Measurements from ENCODE around the gene MYOCD.

Gene MYOCD

DNA sequence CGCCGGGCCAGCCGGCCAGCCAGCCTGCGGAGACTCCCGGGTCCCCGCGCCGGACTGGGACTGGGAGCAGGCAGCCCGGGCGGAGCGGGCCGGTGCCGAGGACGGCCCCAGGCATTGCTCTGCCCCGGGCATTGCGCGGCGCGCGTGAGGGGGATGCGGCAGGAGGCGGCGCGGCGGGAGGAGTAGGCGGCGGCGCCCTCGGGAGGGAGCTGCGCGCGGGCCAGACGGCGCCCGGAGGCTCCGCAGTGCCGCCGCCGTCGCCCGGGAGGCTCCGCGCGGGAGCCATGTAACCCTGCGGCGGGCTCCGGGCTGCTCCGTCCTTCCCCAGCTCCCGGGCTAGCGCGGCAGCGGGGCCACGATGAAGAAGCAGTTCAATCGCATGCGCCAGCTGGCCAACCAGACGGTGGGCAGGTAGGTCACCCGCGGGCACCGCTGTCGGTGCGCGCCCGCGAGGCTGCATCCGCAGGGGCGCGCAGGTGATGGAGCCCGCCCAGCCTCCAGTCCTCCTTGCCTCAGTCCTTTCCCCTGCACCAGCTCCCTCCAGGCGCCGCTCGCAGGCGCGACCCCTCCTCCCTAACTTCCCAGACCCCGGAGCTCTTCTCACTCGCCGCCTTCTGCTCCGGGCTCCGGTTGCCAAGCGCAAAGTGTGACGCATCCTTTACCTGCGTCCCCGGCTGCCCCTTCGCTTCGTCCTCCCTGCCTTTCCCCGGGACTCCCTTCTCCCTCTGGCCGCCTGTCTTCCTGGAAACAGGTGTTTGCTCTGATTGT is 124.0 kb downstream of the MYOCD start, which contains the start of gene ARHGAP44:
Gene ARHGAP44 (plus strand): TSS at position 18 of the 768 bp plus-strand sequence. CDS start 341 bp downstream, at position 359.
- no peaks in the 10 kb centered on the region for H3K27me3 ChIP-seq (ENCODE audit: control insufficient read depth, insufficient read depth, low read length)
- peaks cover 25% of the 10 kb centered on the region for H3K79me2 ChIP-seq
- peak within 1 kb of the TSS; percentile 74 for H3K4me2 ChIP-seq (ENCODE audit: low read length)
- no peaks in the 10 kb centered on the region for H3K36me3 ChIP-seq (ENCODE audit: control insufficient read depth, insufficient read depth, low read length)
- H3K9me3 ChIP-seq (ENCODE audit: control insufficient read depth, low read length): no peaks in the 10 kb centered on the region
- peak within 1 kb of the TSS; percentile 89 for H2AFZ ChIP-seq
- TF ChIP-seq, protein P1, sequence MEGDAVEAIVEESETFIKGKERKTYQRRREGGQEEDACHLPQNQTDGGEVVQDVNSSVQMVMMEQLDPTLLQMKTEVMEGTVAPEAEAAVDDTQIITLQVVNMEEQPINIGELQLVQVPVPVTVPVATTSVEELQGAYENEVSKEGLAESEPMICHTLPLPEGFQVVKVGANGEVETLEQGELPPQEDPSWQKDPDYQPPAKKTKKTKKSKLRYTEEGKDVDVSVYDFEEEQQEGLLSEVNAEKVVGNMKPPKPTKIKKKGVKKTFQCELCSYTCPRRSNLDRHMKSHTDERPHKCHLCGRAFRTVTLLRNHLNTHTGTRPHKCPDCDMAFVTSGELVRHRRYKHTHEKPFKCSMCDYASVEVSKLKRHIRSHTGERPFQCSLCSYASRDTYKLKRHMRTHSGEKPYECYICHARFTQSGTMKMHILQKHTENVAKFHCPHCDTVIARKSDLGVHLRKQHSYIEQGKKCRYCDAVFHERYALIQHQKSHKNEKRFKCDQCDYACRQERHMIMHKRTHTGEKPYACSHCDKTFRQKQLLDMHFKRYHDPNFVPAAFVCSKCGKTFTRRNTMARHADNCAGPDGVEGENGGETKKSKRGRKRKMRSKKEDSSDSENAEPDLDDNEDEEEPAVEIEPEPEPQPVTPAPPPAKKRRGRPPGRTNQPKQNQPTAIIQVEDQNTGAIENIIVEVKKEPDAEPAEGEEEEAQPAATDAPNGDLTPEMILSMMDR (IDR thresholded peaks at IDR 0.05): no peak
- H3K9ac ChIP-seq: no peak within 1 kb of the TSS
- H3K4me1 ChIP-seq: peaks cover 6% of the 10 kb centered on the region
- H3K4me3 ChIP-seq (ENCODE audit: low read depth, low read length): peak within 1 kb of the TSS; percentile 58
- H3K27ac ChIP-seq: peak within 1 kb of the TSS; percentile 75

DNA sequence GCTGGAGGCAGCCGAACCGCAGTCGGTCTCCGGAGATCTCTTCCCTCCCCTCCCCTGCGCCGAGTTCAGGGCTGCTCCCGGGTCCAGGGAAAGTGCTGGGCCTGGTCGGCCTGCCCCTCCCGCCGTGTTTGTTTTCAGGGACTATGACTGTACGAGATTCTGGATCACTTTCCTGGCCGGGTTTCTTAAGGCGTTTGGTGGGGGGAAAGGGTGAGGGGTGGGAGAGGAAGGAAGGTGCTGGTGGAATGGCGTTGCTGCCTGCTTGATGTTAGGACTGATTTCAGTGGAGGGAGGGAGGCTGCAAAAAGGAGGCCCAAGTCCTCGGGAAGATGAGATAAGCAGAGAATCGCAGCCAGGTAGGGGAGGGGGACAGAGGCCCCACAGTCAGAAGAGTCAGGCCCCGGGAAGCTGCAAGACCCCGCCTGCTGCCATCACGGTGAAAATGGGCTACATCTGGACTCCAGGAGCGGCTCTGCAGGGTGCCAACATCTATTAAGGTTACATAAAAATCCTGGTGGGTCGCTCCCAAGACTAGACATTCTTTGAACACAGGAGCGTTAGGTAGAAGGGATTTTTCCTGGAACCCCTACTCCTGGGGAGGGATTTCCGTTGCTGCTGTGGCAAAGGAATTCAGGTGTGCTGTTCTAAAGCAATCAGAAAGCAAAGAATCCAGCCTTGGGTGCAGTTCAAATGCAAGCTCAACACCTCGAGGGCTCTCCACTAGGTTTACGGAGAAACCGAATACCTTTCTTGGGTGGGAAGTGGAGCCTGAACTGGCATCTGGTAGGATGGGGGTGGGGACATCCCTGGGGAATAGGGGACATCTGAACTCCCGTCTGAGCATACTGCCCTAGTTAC is 124.8 kb downstream of the MYOCD start:
- H3K79me2 ChIP-seq: peaks cover 25% of the 10 kb centered on the region
- TF ChIP-seq, protein P1 (IDR thresholded peaks at IDR 0.05): no peak
- H3K27me3 ChIP-seq (ENCODE audit: control insufficient read depth, insufficient read depth, low read length): no peaks in the 10 kb centered on the region
- H3K36me3 ChIP-seq (ENCODE audit: control insufficient read depth, insufficient read depth, low read length): no peaks in the 10 kb centered on the region
- no peak overlapping the region for H3K9ac ChIP-seq
- H2AFZ ChIP-seq: peak overlapping the region; percentile 89
- H3K27ac ChIP-seq: peak overlapping the region; percentile 75
- H3K4me1 ChIP-seq: peaks cover 6% of the 10 kb centered on the region
- no peaks in the 10 kb centered on the region for H3K9me3 ChIP-seq (ENCODE audit: control insufficient read depth, low read length)
- peak overlapping the region; percentile 58 for H3K4me3 ChIP-seq (ENCODE audit: low read depth, low read length)
- H3K4me2 ChIP-seq (ENCODE audit: low read length): peak overlapping the region; percentile 74

DNA sequence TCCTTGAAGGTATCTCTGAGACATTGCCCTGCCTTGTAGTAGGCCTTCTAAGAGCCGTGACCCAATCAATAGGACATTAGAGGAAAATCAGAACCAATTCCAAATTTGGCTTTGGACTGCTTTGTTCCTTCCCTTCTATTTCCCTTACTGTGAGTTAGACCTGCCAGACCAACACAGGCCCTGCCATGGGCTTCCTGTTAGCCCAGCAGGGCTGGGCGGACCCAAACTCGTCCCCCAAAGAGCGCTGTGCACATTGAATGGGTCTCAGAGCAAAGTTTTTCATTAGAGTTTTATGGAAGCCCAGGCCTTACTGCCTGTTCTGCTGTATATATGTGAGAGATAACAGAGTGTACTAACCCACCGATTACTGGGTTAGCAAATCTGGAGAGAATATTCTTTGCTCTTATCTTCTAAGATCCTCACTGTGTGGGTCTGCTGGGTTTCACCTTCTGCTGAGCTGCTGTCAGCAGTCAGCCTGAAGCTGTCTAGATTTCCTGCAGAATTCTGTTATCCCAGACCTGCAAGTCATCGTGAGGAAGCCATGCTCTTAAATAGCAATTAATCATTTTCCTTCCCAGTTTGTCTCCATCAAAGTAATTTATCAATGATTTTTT is 129.3 kb downstream of the MYOCD start:
- H3K27ac ChIP-seq: no peak overlapping the region

DNA sequence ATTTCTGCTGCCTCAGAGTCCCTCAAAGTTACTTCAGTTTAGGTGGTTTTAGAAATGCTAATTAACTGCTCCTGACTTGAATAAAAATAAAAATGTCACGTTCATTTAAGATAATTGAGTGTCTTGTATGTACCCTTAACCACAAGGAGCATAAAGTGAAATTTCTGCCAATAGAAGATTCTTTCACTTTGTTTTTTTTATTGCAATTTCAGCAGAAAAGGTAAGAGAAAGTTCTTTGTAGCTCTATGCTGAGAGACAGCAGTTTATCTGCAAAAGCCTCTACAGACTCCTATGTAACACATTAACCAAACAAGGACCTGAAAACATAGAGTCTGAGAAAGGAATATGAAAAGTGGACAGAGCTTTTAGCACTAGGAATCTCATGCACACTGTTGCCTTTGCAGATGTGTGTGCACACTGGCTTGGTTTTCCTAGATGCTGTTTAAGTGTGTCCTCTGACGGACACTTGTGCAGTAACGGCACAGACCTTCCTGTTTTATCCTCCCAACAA is 135.2 kb downstream of the MYOCD start:
- Histone ChIP-seq H3K27me3 (ENCODE audit: control insufficient read depth, insufficient read depth, low read length) (no peaks in the 10 kb centered on the region), H2AFZ (no peak overlapping the region), H3K9ac (no peak overlapping the region), H3K36me3 (ENCODE audit: control insufficient read depth, insufficient read depth, low read length) (no peaks in the 10 kb centered on the region), H3K9me3 (ENCODE audit: control insufficient read depth, low read length) (no peaks in the 10 kb centered on the region), H3K79me2 (peaks cover 47% of the 10 kb centered on the region), H3K4me3 (ENCODE audit: low read depth, low read length) (no peak overlapping the region), H3K4me2 (ENCODE audit: low read length) (no peak overlapping the region), H3K27ac (no peak overlapping the region), H3K4me1 (peaks cover 3% of the 10 kb centered on the region)
- TF ChIP-seq, protein P1 (IDR thresholded peaks at IDR 0.05): no peak

More for the DNA sequence above, 129.3 kb downstream of the MYOCD start:
- Histone ChIP-seq H3K4me1 (peaks cover 2% of the 10 kb centered on the region), H3K27me3 (ENCODE audit: control insufficient read depth, insufficient read depth, low read length) (no peaks in the 10 kb centered on the region), H3K9ac (no peak overlapping the region), H3K36me3 (ENCODE audit: control insufficient read depth, insufficient read depth, low read length) (no peaks in the 10 kb centered on the region), H3K4me3 (ENCODE audit: low read depth, low read length) (no peak overlapping the region), H2AFZ (no peak overlapping the region), H3K79me2 (peaks cover 51% of the 10 kb centered on the region), H3K4me2 (ENCODE audit: low read length) (no peak overlapping the region), H3K9me3 (ENCODE audit: control insufficient read depth, low read length) (no peaks in the 10 kb centered on the region)
- TF ChIP-seq, protein P1 (IDR thresholded peaks at IDR 0.05): no peak

All from parathyroid adenoma (tissue), 2 donors.